IPS-20b (cell line): ENCODE data around the gene HK2.
"Not testable (repeated sequence)": the region's sequence is repeated elsewhere in the genome, so short reads cannot be mapped to it uniquely, and the experiment has no call there.

ENCODE experiments used
- H3K27ac ChIP-seq: one replicate; pipeline ENCODE4 v1.5.1; 2013; ENCODE audit warnings: low read length
- H3K27me3 ChIP-seq: 2 replicates; pipeline ENCODE4 v1.6.1; 2013; ENCODE audit warnings: mild to moderate bottlenecking, low read length, inconsistent platforms; ENCODE audit not compliant: insufficient read depth
- H3K36me3 ChIP-seq: 2 replicates; pipeline ENCODE4 v1.6.1; 2013; ENCODE audit warnings: low read depth, mild to moderate bottlenecking, inconsistent platforms, low read length, moderate library complexity; ENCODE audit not compliant: insufficient read depth
- H3K4me1 ChIP-seq: 2 replicates; pipeline ENCODE4 v1.6.1; 2013; ENCODE audit warnings: mild to moderate bottlenecking, control low read depth, inconsistent platforms, low read length, moderate library complexity; ENCODE audit not compliant: insufficient read depth
- H3K4me3 ChIP-seq: 2 replicates; pipeline ENCODE4 v1.5.1; 2013; ENCODE audit warnings: mild to moderate bottlenecking, low read length, inconsistent platforms
- H3K9ac ChIP-seq: 2 replicates; pipeline ENCODE4 v1.6.1; 2013; ENCODE audit warnings: low read depth, mild to moderate bottlenecking, inconsistent platforms, low read length, moderate library complexity
- H3K9me3 ChIP-seq: 2 replicates; pipeline ENCODE4 v1.6.1; 2013; ENCODE audit warnings: mild to moderate bottlenecking, low read depth, low read length, inconsistent platforms; ENCODE audit not compliant: insufficient read depth

The HK2 gene

DNA sequence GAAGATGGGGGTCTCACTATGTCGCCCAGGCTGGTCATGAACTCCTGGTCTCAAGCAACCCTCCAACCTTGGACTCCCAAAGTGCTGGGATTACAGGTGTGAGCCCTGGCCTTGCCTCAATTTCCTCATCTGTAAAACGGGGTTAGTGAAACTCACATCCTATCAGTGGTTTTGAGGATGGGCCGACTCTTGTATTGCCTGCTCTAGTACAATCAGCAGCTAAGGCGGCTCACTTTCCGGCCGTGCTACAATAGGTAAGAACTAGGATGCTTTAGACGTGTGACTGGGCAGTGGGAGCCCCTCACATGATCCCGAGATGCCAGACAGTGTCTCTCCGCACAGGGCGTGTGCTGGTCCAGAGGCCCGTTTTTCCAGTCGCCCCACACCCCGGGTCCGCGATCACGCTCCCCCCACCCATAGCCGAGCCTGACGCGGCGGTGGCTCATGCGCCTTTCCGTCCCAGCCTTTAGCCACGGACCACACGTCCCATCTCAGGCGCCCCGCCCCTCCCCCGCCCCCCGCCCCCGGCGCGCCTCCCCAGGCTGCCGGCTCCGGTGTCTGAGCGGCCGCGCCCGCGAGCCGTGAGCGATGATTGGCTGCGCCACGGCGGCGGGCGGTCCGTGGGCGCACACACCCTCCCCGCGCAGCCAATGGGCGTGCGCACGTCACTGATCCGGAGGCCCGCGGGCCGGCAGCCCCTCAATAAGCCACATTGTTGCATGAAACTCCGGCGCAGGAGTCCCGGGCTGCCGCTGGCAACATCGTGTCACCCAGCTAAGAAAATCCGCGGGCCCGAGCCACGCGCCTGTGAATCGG, at the start of gene HK2:
HK2 (plus strand) TSS at position 710 of the 816 bp plus-strand sequence. CDS start 454 bp downstream, outside the sequence.
- Histone ChIP-seq H3K36me3 (no peaks in the 10 kb centered on the region), H3K9me3 (no peaks in the 10 kb centered on the region), H3K4me1 (peaks cover 10% of the 10 kb centered on the region), H3K27me3 (0 out of 2 replicates have a peak, but pooled peaks cover 8% of the 10 kb centered on the region), H3K9ac (peak within 1 kb of the TSS; percentile 91), H3K27ac (peak within 1 kb of the TSS; percentile 59), H3K4me3 (peak within 1 kb of the TSS; percentile 83)

DNA sequence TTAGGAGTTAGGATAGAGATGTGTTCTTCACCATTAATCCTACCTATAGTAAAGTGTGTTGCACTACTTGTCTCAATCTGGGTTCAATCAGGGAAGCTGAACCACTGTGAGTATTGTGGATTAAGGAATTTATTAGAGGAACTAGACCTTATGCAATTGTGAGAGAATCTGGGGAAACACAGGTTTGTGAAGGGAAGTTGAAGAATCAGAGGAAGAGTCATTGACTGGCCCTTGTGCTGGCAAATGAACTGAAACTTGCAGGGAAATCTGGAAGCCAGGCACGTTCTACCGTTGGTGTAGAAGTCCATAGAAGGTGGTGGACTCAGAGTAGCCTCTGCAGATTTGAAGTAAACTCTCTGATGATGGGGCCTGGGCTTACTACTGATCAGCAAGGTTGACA, 44.7 kb upstream of the HK2 start:
- H3K4me1 ChIP-seq = no peaks in the 10 kb centered on the region
- no peak overlapping the region for H3K9ac ChIP-seq
- no peak overlapping the region for H3K27ac ChIP-seq
- peaks cover 6% of the 10 kb centered on the region; the same call in 1 of the 2 replicates for H3K9me3 ChIP-seq
- H3K36me3 ChIP-seq = no peaks in the 10 kb centered on the region
- no peaks in the 10 kb centered on the region for H3K27me3 ChIP-seq
- no peak overlapping the region for H3K4me3 ChIP-seq

DNA sequence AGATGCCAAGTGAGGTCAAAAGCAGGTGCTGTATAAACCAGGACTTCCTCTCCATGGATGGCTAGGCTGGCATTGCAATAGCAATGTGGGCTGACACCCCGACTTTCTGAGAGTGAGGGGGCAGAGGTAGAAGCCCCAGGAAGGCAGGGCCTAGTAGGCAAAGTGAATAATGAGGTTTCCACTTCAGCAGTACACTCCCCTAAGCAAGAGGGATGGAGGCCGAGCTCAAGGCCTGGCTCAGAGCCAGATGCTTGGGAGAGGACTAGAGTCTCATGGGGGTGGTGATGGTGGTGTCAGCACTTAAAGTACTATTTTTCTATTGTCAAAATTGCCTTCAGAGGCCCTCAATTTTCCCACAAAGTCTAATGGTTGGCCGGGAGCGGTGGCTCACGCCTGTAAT, 41.6 kb upstream of the HK2 start:
- H3K9me3 ChIP-seq = peaks cover 6% of the 10 kb centered on the region; the same call in 1 of the 2 replicates
- H3K27me3 ChIP-seq = no peaks in the 10 kb centered on the region
- H3K9ac ChIP-seq = no peak overlapping the region
- no peaks in the 10 kb centered on the region for H3K4me1 ChIP-seq
- H3K36me3 ChIP-seq = no peaks in the 10 kb centered on the region
- H3K27ac ChIP-seq = no peak overlapping the region
- H3K4me3 ChIP-seq = no peak overlapping the region

DNA sequence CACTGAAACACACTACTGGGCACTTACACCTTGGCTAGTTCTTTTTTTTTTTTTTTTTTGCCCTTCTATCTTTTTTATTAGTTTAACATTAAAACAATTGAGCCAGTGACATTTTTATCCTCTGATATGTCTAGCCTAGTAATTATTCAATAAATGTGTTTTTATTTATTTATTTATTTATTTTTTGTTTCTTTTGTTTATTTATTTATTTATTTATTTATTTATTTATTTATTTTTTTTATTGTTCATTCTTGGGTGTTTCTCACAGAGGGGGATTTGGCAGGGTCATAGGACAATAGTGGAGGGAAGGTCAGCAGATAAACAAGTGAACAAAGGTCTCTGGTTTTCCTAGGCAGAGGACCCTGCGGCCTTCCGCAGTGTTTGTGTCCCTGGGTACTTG, 39.0 kb upstream of the HK2 start:
- H3K9me3 ChIP-seq, H3K27ac ChIP-seq: not testable (repeated sequence)

DNA sequence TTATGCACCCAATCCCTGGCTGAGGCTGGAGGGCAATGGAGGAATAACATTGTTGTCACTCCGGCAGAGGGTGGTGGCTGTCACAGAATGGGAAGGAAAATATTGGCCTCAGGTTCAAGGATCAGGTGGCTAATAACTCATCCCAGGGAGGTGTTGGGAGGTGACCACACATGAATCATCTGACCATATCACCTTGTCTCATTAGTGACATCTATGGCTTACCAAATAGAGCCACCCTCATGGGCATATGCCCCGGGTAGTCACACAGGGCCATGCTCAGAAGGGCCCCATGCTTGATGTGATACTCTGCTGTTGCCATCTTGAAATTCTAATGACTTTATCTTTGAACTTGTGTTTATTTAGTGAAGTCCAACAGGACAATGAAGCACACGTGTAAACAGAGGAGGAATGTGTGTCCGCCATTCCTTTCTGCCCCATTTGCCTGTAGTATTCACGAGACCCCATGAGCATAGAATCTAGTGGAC, 27.5 kb upstream of the HK2 start:
- H3K36me3 ChIP-seq = no peaks in the 10 kb centered on the region
- no peak overlapping the region for H3K9ac ChIP-seq
- peaks cover 2% of the 10 kb centered on the region; the same call in 1 of the 2 replicates for H3K4me1 ChIP-seq
- no peak overlapping the region for H3K27ac ChIP-seq
- H3K9me3 ChIP-seq = no peaks in the 10 kb centered on the region
- no peaks in the 10 kb centered on the region for H3K27me3 ChIP-seq
- no peak overlapping the region for H3K4me3 ChIP-seq

More for the DNA sequence above, 39.0 kb upstream of the HK2 start:
- not testable (repeated sequence) for H3K36me3 ChIP-seq, H3K4me3 ChIP-seq, H3K9ac ChIP-seq, H3K27me3 ChIP-seq, H3K4me1 ChIP-seq

DNA sequence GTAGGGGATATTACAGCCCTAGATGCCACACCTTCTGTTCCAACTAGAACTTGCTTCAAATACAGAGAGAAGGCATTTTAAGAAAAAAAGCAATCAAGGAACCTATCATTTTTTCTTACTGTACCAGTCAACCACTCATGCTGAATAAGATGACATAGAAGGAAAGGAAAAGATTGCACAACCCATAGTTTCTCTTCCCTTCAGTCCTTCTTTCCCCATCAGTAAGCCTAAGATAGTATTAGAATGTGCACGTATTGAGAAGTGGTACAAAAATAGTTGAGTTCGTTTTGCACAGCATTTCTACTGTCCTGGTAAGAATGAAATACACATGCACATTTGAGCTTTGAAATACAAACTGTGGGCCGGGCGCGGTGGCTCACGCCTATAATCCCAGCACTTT, 27.0 kb upstream of the HK2 start:
- peaks cover 2% of the 10 kb centered on the region; the same call in 1 of the 2 replicates for H3K4me1 ChIP-seq
- no peaks in the 10 kb centered on the region for H3K9me3 ChIP-seq
- H3K27me3 ChIP-seq = no peaks in the 10 kb centered on the region
- no peak overlapping the region for H3K27ac ChIP-seq
- no peaks in the 10 kb centered on the region for H3K36me3 ChIP-seq
- no peak overlapping the region for H3K9ac ChIP-seq
- no peak overlapping the region for H3K4me3 ChIP-seq

DNA sequence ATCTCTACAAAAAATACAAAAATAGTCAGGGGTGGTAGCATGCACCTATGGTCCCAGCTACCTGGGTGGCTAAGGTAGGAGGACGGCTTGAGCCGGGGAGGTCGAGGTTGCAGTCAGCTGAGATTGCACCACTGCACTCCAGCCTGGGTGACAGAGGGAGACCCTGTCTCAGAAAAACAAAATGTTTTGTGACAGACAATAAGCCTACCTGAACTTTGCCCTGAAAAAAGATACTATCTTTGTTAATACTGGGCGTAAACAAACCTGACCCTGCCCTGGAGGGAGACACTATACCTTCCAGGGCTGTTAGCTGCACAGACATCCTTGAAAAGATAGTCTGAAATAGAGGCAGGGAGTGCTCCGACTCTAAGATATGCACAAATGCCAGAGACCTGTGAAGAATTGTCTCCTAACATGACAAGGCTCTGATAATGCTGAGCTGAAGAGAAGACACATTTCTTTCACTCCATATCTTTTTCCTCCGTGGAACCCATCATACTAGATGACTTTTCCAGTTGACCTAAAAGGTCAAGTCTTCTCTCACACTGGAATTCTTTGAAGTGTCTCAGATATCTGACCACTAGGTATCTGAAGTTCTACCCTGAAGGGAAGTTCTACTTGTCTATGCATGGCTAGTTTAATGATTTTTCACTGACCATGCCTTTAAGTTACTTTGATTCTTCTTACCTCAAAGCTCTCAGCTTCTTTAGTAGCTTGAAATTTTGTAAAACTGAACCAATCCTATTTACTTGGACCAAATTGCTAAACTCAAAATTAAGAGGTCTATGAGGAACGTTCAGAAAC, 20.9 kb upstream of the HK2 start:
- Histone ChIP-seq H3K9me3 (no peaks in the 10 kb centered on the region), H3K4me3 (no peak overlapping the region), H3K27me3 (no peaks in the 10 kb centered on the region), H3K9ac (no peak overlapping the region), H3K36me3 (no peaks in the 10 kb centered on the region), H3K27ac (no peak overlapping the region), H3K4me1 (no peaks in the 10 kb centered on the region)

DNA sequence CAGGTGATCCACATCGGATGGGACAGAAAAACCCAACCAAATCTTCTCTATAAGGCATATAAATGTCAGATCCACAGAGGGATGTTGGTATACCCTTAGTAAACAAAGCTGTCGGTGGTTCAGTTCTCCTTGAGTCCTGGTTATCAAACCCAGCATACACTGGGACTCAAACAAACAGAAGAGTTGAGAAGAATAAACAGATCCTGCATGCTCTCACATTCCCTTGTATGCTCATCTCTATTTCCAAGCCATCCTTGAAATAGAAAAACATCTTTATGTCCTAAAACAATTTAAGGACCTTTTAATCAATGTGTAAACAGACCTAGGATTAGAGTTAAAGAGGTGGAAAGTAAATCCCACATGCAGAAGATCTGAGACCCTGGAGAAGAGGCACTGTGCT, 19.8 kb upstream of the HK2 start:
- Histone ChIP-seq H3K9ac (no peak overlapping the region), H3K9me3 (no peaks in the 10 kb centered on the region), H3K36me3 (no peaks in the 10 kb centered on the region), H3K27ac (no peak overlapping the region), H3K4me3 (no peak overlapping the region), H3K27me3 (no peaks in the 10 kb centered on the region), H3K4me1 (no peaks in the 10 kb centered on the region)

DNA sequence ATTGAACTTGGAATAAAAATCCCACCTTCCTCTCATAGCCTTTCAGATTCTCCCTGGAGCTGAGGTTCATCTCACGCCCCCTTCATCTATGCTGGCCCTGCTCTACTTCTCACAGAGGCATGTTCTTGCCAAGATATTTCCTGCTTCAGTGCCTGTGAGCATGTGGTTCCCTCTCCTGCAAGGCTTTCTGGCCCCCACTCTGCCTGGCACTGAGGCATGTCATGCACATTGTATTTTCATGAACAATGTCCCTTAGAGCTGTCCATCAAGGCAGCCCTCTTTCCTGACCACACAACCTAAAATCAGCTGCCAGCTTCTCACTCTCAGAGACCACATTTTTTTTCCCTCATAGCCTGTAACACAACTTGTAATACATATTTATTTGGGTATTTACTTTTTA, 18.0 kb upstream of the HK2 start:
- Histone ChIP-seq H3K36me3 (no peaks in the 10 kb centered on the region), H3K9ac (no peak overlapping the region), H3K4me3 (no peak overlapping the region), H3K27ac (no peak overlapping the region), H3K9me3 (no peaks in the 10 kb centered on the region), H3K27me3 (no peaks in the 10 kb centered on the region), H3K4me1 (no peaks in the 10 kb centered on the region)

DNA sequence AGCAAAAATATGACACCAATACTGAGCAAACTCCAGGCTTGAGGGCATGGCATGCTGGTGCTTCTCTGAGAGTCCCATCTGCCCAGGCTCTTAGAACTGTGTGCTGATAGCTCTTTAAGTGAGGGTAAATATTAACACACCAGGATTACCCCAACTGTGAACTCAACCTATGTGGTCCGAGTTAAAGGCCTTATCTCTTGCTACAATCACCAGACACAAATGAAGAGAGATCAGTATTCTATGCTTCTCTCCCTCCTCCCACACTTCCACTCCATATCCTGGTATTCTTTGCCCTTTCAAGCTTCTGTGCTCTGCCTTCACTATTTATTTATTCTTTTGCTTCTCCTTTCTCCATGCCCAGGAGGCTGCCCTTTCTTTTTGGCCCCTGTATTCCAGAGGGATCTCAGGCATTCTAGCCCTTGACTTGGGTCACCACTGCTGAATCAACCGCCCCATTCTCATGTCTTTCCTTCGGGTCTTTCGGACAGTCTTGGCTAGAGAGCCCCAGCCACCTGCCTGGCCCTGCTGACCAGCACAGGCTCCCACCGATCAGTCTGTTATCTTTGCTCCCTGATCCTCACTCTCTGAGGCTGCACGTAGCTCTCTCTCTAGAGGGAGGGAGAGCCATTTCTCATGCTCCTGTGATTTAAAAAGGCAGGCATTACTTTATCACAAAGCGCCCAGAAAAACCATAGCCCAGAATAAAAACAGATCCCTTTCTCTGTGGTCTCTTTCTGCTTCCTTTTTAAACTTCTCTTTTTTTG, 17.2 kb upstream of the HK2 start:
- Histone ChIP-seq H3K27me3 (no peaks in the 10 kb centered on the region), H3K36me3 (no peaks in the 10 kb centered on the region), H3K4me3 (no peak overlapping the region), H3K9me3 (no peaks in the 10 kb centered on the region), H3K9ac (no peak overlapping the region), H3K4me1 (no peaks in the 10 kb centered on the region), H3K27ac (no peak overlapping the region)

DNA sequence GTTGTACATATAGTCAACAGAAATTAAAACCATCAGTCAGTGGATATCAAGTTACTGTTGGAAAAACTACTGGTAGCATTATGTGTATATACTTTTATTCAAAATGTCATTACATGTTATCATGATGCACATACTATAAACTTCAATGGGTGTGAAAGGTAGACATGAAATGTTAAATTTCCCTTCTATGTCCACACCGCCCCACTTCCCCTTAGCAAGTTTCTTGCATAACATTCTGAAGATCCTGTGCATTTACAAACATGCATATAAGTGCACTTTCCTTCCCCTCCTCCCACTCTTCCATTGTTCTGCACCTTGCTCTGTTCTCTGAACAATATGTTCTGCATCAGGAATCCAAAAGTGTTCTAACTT, 16.6 kb upstream of the HK2 start:
- Histone ChIP-seq H3K27me3 (no peaks in the 10 kb centered on the region), H3K4me3 (no peak overlapping the region), H3K4me1 (no peaks in the 10 kb centered on the region; the same call in 1 of the 2 replicates), H3K27ac (no peak overlapping the region), H3K9ac (no peak overlapping the region), H3K9me3 (no peaks in the 10 kb centered on the region), H3K36me3 (no peaks in the 10 kb centered on the region)
